Ureter (tissue), 1 donor: Measurements from ENCODE around the gene CDC6. TPM values are rescaled to one million over a fixed set of nuclear protein-coding genes. Genes with fewer than 3 reads are reported as not detected.
"Not testable (repeated sequence)": the region's sequence is repeated elsewhere in the genome, so short reads cannot be mapped to it uniquely, and the experiment has no call there.

Experiments used
- DNase-seq: peaks from one replicate; pipeline ENCODE4 v3.0.0-alpha.2; 2020; ENCODE audit warnings: low spot score
- total RNA-seq: library from RNA; stranded (reverse); gene quantifications from one replicate; pipeline ENCODE4 v1.2.4, GENCODE V29; 2023
- donor health status: DM: yes; HTN: yes; CAD: no.

The CDC6 gene
- total RNA-seq, 1 donor from 2014 or later: 3.1 TPM

DNA sequence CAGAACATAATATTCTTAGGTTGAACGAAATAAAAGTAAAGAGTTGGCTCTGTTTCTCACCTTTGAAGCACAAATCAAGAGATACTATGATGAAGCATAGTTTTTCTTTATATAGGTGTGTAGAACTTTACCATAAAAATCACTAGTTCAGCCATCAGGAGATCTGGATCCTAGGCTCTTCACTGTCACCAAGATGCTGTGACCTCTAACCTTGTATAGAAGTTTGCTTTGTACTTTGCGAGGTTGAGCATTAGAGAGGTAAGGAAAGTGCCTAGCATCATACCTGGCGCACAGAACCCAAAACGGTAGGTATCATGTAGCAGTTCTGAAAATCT lies 553 bp upstream of the CDC6 start:
- no peak for DNase-seq

- no peak for DNase-seq
Measured at GRCh38 chr17:40290629-40291280, 3.1 kb downstream of the CDC6 start.

DNA sequence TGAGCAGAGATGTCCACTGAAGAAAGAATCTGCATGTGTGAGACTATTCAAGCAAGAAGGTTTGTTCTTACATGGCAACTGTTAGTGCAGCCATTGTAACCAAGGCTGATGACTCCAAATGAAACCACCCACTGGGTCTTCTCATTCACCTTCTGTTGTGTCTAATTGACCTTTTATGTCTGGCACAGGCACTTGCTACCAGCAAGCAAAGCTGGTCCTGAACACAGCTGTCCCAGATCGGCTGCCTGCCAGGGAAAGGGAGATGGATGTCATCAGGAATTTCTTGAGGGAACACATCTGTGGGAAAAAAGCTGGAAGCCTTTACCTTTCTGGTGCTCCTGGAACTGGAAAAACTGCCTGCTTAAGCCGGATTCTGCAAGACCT lies 3.6 kb downstream of the CDC6 start:
- DNase-seq: no peak

DNA sequence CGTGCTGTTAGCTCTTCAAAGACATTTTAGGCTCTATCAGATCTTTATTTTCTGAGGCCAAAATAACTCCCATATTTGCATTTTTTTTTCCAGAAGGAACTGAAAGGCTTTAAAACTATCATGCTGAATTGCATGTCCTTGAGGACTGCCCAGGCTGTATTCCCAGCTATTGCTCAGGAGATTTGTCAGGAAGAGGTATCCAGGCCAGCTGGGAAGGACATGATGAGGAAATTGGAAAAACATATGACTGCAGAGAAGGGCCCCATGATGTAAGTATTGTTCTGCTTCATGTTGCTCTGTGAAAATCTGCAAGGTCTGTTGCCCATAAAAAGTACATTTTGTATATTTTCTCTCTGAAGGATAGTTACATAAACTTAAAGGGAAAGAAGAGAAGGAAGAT lies 5.7 kb downstream of the CDC6 start:
- DNase-seq: no peak

- no peak for DNase-seq
Measured at GRCh38 chr17:40295488-40296436, 8.1 kb downstream of the CDC6 start.

DNA sequence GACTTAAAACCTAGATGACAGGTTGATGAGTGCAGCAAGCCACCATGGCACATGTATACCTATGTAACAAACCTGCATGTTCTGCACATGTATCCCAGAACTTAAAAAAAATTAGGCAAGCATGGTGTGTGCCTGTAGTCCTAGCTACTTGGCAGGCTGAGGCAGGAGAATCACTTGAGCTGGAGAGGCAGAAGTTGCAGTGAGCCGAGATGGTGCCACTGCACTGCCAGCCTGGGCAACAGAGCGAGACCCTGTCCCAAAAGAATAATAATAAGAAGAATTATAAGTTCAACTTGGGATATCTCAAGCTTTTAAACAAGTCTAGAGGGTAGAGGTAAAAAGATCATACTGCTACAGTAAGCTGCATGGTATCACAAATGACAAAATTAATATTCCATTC lies 9.8 kb downstream of the CDC6 start:
- DNase-seq: no peak

- no peak for DNase-seq
Measured at GRCh38 chr17:40298726-40299125, 11.0 kb downstream of the CDC6 start.

GRCh38 chr17:40299159-40299757 lies 11.6 kb downstream of the CDC6 start:
- DNase-seq: not testable (repeated sequence)

GRCh38 chr17:40301315-40301714 lies 13.6 kb downstream of the CDC6 start:
- DNase-seq: no peak

DNA sequence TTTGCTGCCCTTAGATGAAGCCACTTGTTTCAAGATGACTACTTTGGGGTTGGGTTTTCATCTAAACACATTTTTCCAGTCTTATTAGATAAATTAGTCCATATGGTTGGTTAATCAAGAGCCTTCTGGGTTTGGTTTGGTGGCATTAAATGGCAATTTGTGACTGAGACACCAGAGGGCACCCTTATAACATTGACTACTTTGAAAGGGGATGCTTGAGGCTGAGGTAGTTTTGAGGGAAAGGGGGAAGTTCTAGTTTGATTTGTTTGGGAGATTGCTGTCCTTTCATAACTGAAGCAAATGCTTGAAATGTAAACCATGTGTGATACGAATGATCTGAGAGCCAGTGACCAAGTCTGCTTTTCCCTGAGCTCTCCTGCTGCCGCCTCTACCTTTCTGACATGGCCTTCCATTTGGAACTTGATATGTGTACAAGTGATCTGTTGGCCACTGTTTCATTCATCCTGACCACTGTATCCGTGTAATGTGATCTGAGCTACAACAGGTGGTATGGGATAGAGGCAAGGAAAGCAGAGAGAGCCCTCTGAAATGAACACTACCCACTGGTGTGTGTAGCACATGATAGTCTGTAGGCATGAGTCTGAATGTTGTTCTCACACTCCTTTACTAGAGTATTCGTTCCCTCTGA lies 15.5 kb downstream of the CDC6 start:
- DNase-seq: peak; percentile 71

DNA sequence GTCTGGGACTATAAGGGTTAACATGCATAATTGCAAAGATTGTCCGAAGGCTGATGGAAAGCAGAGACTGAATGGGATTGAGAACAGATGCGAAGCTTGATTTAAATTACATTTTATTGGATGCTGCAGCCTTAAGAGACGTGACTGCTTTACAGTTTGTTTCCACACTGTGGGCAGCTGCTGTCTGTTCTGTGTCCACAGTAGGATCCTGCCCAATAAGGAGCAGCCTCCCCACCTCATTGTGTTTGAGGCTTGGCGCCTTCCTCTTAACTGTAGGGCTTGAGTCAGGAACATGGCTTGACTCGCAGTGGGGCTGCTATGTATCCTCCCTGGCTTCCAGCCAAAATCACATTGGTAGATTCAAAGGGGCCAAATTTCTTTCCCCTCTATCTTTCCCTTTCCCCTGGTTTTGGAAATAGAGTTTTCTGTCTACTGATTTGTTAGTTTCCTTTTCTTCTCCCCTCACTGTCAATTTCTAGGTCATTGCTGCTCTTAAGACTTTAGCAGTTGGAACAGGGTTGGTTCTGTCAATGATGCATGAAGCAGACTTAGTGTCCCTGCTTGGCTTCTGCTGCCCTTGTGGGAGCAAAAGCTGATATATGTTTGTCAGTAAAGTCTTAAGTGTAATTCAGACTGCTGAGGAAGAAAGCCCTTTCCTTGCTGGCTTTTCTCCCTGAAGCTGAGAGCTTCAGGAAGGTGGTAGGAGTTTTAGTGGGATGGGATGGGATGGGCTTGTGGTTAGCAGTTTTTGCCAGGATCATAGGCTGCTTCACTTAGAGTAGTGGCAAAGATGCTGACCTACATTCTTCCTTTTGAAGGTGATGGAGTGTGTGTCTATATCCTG lies 16.3 kb downstream of the CDC6 start:
- peak; percentile 42 for DNase-seq

DNA sequence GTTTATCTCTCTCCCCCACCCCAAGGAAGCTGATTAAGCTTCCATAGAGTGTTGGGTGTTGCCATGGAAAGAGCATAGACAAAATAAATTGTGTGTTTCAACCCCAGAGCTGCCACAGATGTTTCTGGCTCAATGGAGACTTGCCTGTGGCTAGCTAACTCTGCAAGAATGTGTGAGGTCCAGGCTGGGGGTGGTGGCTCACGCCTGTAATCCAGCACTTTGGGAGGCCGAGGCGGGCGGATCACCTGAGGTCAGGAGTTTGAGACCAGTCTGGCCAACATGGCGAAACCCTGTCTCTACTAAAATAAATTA lies 16.8 kb downstream of the CDC6 start:
- peak; percentile 39 for DNase-seq

GRCh38 chr17:40304866-40305265 lies 17.2 kb downstream of the CDC6 start:
- DNase-seq: not testable (repeated sequence)

- peak; percentile 37 for DNase-seq
Measured at GRCh38 chr17:40306395-40306794, 18.7 kb downstream of the CDC6 start.

DNA sequence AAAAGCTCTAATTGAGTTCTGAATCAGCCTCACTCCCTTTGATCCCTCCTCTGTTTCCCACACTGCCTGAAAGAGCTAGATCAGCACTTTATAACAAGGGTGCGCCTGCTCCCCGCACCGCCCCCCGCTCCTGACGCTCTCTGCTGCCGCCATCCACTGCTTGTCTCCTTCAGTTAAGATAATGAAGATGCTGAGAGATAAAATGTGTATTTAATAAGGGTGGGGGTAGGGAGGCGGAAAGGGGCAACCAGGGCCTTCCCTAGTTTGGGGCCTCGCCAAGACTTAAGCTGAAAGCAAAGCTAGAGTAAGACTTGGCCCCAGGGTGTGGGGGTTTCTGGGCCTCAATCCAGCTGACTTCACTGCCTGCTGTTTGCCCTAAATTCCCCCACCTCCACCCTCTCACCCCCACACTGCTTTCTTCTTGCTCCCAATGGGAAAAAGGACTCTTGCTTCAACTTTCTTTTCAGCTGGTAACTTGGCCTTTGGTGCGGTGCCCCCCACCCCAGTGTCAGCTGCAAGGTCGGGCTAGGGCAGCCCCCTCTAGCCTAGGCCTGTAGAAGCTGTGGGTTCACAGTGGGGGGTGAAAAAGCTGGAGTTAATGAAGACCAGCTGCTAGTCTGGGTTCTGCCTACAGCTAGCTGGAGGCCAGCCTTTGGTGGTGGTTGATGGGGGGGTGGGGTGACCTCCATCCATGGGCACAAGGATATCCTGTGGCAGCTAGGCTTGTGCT lies 19.5 kb downstream of the CDC6 start:
- peak; percentile 55 for DNase-seq

GRCh38 chr17:40307740-40308239 lies 20.1 kb downstream of the CDC6 start:
- peak; percentile 45 for DNase-seq

GRCh38 chr17:40309031-40309948 lies 21.6 kb downstream of the CDC6 start, which contains the start of gene RARA:
Gene RARA, plus strand, starts transcription at chr17:40309180. Its CDS starts 22,039 bp downstream, at chr17:40331219.
- DNase-seq: peak; percentile 56

- DNase-seq: peak; percentile 44
Measured at GRCh38 chr17:40309949-40310510, 22.4 kb downstream of the CDC6 start.

DNA sequence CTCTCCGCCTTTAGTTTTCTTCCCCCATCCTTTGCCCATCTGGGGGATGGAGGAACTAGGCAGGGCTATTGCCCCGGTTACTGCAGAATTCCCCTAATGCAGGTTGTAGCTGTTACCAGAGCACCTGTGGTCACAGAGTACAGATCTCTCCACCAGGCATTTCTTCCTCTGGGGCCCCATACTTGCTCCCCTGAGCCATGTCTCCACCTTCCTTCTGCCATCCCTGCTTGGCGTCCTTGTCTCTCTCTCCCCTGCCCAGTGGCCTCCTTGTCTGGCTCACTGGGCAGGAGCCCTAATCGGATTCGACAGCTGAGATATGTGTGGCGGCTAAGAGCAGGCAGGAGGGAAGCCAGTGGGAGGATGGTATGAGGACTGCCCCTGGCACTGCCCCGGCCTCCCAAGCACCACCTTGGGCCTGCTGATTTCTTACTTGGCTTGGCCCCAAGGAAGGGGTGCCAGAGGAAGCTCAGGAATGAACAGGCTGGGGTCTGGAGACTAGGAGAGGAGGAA lies 23.3 kb downstream of the CDC6 start:
- DNase-seq: peak; percentile 41
